ENCODE results near the gene RABGAP1.

DNA sequence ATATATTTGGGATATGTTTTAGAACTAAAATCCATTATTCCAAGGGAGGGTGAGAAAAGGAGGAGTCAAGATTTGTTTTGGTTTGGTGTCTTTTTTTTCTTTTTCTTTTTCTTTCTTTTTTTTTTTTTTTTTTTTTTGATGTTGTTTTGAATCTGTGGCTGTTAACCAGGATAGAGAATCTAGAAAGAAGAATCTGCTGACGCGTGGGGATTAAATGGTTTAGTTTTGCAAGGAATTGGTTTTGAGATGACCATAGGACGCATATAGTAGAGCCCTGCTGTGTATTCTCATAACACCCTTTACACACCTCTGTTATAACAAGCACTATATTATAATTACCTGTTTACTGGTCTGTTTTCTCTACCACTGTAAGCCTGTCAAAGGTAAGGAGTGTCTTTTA lies 9.4 kb downstream of the RABGAP1 start:
- TF ChIP-seq, protein P1, sequence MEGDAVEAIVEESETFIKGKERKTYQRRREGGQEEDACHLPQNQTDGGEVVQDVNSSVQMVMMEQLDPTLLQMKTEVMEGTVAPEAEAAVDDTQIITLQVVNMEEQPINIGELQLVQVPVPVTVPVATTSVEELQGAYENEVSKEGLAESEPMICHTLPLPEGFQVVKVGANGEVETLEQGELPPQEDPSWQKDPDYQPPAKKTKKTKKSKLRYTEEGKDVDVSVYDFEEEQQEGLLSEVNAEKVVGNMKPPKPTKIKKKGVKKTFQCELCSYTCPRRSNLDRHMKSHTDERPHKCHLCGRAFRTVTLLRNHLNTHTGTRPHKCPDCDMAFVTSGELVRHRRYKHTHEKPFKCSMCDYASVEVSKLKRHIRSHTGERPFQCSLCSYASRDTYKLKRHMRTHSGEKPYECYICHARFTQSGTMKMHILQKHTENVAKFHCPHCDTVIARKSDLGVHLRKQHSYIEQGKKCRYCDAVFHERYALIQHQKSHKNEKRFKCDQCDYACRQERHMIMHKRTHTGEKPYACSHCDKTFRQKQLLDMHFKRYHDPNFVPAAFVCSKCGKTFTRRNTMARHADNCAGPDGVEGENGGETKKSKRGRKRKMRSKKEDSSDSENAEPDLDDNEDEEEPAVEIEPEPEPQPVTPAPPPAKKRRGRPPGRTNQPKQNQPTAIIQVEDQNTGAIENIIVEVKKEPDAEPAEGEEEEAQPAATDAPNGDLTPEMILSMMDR (IDR thresholded peaks at IDR 0.05; ENCODE audit: insufficient read depth, low read depth, low read length), result no peak
- TF ChIP-seq EZH2 (IDR thresholded peaks at IDR 0.05; ENCODE audit: insufficient read depth, low read length), result no peak

Data from astrocyte (in vitro differentiated cells and primary cell).